ENCODE results near the gene BTBD9. TPM values are rescaled to one million over a fixed set of nuclear protein-coding genes. Genes with fewer than 3 reads are reported as not detected.

Gene BTBD9
- total and polyA plus RNA-seq, 4 donors = 8.7 to 73.9 (median 28.3) TPM

- ATAC-seq (ENCODE audit: insufficient read depth, low FRiP score) = no peak
These were observed 354.8 kb downstream of the BTBD9 start for GRCh38 chr6:38284802-38285394.

GRCh38 chr6:38283734-38284362 lies 355.9 kb downstream of the BTBD9 start:
- ATAC-seq (ENCODE audit: insufficient read depth, low FRiP score) = no peak
- Histone ChIP-seq H3K4me3 (no peak overlapping the region), H3K9me3 (ENCODE audit: control insufficient read depth in 4 of 4, insufficient read depth in 3 of 4, low read length in 3 of 4) (no peaks in the 10 kb centered on the region), H3K27me3 (ENCODE audit: control insufficient read depth in 3 of 3, insufficient read depth in 3 of 3, low read length in 2 of 3) (no peaks in the 10 kb centered on the region), H3K36me3 (ENCODE audit: control insufficient read depth in 4 of 4, insufficient read depth in 4 of 4, low read length in 4 of 4) (peaks cover 0 to 3% (median under 1%) of the 10 kb centered on the region in 4 donors), H3K27ac (ENCODE audit: low read depth in 1 of 2, low read length in 1 of 2) (no peak overlapping the region), H3K9ac (ENCODE audit: insufficient read depth in 1 of 2, low read length in 2 of 2) (no peak overlapping the region), H3K4me1 (ENCODE audit: control insufficient read depth in 5 of 5, insufficient read depth in 5 of 5, low read length in 5 of 5) (peaks cover 0 to 3% (median 0%) of the 10 kb centered on the region in 5 donors)
- no peak for DNase-seq
- no peak for TF ChIP-seq CTCF (IDR thresholded peaks at IDR 0.05; ENCODE audit: control extremely low read depth, extremely low read depth)
- 95% methylated on average over 4 of the region's 4 CpGs for WGBS, 2 donors

More at GRCh38 chr6:38284802-38285394, 354.8 kb downstream of the BTBD9 start:
- 78 to 84% methylated on average over 4 of the region's 4 CpGs for WGBS, 2 donors
- no peaks in the 10 kb centered on the region for H3K27me3 ChIP-seq (ENCODE audit: control insufficient read depth in 3 of 3, insufficient read depth in 3 of 3, low read length in 2 of 3)
- H3K4me3 ChIP-seq = no peak overlapping the region
- DNase-seq = no peak
- no peak for TF ChIP-seq CTCF (IDR thresholded peaks at IDR 0.05; ENCODE audit: control extremely low read depth, extremely low read depth)
- no peak overlapping the region for H3K27ac ChIP-seq (ENCODE audit: low read depth in 1 of 2, low read length in 1 of 2)
- H3K36me3 ChIP-seq (ENCODE audit: control insufficient read depth in 4 of 4, insufficient read depth in 4 of 4, low read length in 4 of 4) = peaks cover 0 to 3% (median under 1%) of the 10 kb centered on the region in 4 donors
- H3K4me1 ChIP-seq (ENCODE audit: control insufficient read depth in 5 of 5, insufficient read depth in 5 of 5, low read length in 5 of 5) = peaks cover 0 to 3% (median 0%) of the 10 kb centered on the region in 5 donors
- H3K9ac ChIP-seq (ENCODE audit: insufficient read depth in 1 of 2, low read length in 2 of 2) = no peak overlapping the region
- H3K9me3 ChIP-seq (ENCODE audit: control insufficient read depth in 4 of 4, insufficient read depth in 3 of 4, low read length in 3 of 4) = no peaks in the 10 kb centered on the region

GRCh38 chr6:38282911-38283310 lies 356.8 kb downstream of the BTBD9 start:
- DNase-seq (no peak), ATAC-seq (ENCODE audit: insufficient read depth, low FRiP score) (no peak)
- no peaks in the 10 kb centered on the region for H3K27me3 ChIP-seq (ENCODE audit: control insufficient read depth in 3 of 3, insufficient read depth in 3 of 3, low read length in 2 of 3)
- TF ChIP-seq CTCF (IDR thresholded peaks at IDR 0.05; ENCODE audit: control extremely low read depth, extremely low read depth) = no peak
- H3K4me3 ChIP-seq = no peak overlapping the region
- peaks cover 0 to 3% (median 0%) of the 10 kb centered on the region in 5 donors for H3K4me1 ChIP-seq (ENCODE audit: control insufficient read depth in 5 of 5, insufficient read depth in 5 of 5, low read length in 5 of 5)
- H3K27ac ChIP-seq (ENCODE audit: low read depth in 1 of 2, low read length in 1 of 2) = no peak overlapping the region
- H3K36me3 ChIP-seq (ENCODE audit: control insufficient read depth in 4 of 4, insufficient read depth in 4 of 4, low read length in 4 of 4) = peaks cover 0 to 3% (median under 1%) of the 10 kb centered on the region in 4 donors
- WGBS, 2 donors = 86 to 99% methylated on average over 3 of the region's 3 CpGs
- no peak overlapping the region for H3K9ac ChIP-seq (ENCODE audit: insufficient read depth in 1 of 2, low read length in 2 of 2)
- no peaks in the 10 kb centered on the region for H3K9me3 ChIP-seq (ENCODE audit: control insufficient read depth in 4 of 4, insufficient read depth in 3 of 4, low read length in 3 of 4)
